Liver (tissue), 9 donors: ENCODE results near the gene LGR4. TPM values are rescaled to one million over a fixed set of nuclear protein-coding genes. Genes with fewer than 3 reads are reported as not detected.

Experiments used
- DNase-seq: peaks from one replicate; pipeline ENCODE4 v3.0.0-alpha.2; 2017; ENCODE audit warnings: low spot score
- H3K27ac ChIP-seq, 2 donors: one replicate each; pipeline ENCODE4 v1.7.0; 2013; ENCODE audit warnings: inconsistent platforms in 2 of 2, low read length in 2 of 2, control low read depth in 1 of 2, low read depth in 1 of 2, mild to moderate bottlenecking in 1 of 2
- H3K27me3 ChIP-seq, 4 donors: one replicate each; pipeline versions ENCODE4 v1.6.1 to v1.7.0; 2013; ENCODE audit warnings: low read length in 3 of 4, inconsistent platforms in 1 of 4, mild to moderate bottlenecking in 1 of 4, moderate library complexity in 1 of 4; ENCODE audit not compliant: control insufficient read depth in 4 of 4, insufficient read depth in 4 of 4
- H3K36me3 ChIP-seq, 4 donors: one replicate each; pipeline versions ENCODE4 v1.6.1 to v1.7.0; 2013; ENCODE audit warnings: low read length in 3 of 4, mild to moderate bottlenecking in 3 of 4, low read depth in 1 of 4, moderate library complexity in 1 of 4; ENCODE audit not compliant: control insufficient read depth in 4 of 4, insufficient read depth in 3 of 4
- H3K4me1 ChIP-seq, 4 donors: one replicate each; pipeline versions ENCODE4 v1.6.1 to v1.7.0; 2013; ENCODE audit warnings: low read length in 3 of 4, mild to moderate bottlenecking in 3 of 4, moderate library complexity in 1 of 4; ENCODE audit not compliant: control insufficient read depth in 4 of 4, insufficient read depth in 4 of 4
- H3K4me3 ChIP-seq, 3 donors: one replicate each; pipeline versions ENCODE4 v1.6.1 to v1.7.0; 2013; ENCODE audit warnings: low read length in 3 of 3, control low read depth in 1 of 3, low read depth in 1 of 3, mild to moderate bottlenecking in 1 of 3
- H3K9ac ChIP-seq, 2 donors: one replicate each; pipeline ENCODE4 v1.7.0; 2013; ENCODE audit warnings: low read length in 2 of 2, mild to moderate bottlenecking in 2 of 2, moderate library complexity in 2 of 2, control low read depth in 1 of 2, low read depth in 1 of 2
- H3K9me3 ChIP-seq, 4 donors: one replicate each; pipeline versions ENCODE4 v1.6.1 to v1.7.0; 2013; ENCODE audit warnings: low read length in 3 of 4; ENCODE audit not compliant: control insufficient read depth in 4 of 4
- ATF3 ChIP-seq: IDR thresholded peaks from 2 replicates; pipeline ENCODE4 v1.6.1; 2016; ENCODE audit warnings: antibody characterized with exemption
- EGR1 ChIP-seq, 2 donors: IDR thresholded peaks; 2 replicates each; pipeline ENCODE4 v1.6.1; 2016 to 2018; ENCODE audit warnings: antibody characterized with exemption in 2 of 2, low read depth in 2 of 2
- FOXA2 ChIP-seq: IDR thresholded peaks from 2 replicates; pipeline ENCODE4 v1.6.1; 2016; ENCODE audit warnings: antibody characterized with exemption
- GABPA ChIP-seq, 2 donors: IDR thresholded peaks in 1 of 2; conservative IDR thresholded peaks in 1 of 2; 2 replicates each; pipeline ENCODE4 v1.6.1; 2016; ENCODE audit warnings: antibody characterized with exemption in 2 of 2, mild to moderate bottlenecking in 1 of 2, moderate library complexity in 1 of 2
- HNF4A ChIP-seq, 2 donors: conservative IDR thresholded peaks; 2 replicates each; pipeline ENCODE4 v1.6.1; 2016; ENCODE audit warnings: antibody characterized with exemption in 2 of 2, mild to moderate bottlenecking in 2 of 2
- HNF4G ChIP-seq: IDR thresholded peaks from 2 replicates; pipeline ENCODE4 v1.6.1; 2016; ENCODE audit warnings: antibody characterized with exemption
- JUND ChIP-seq, 2 donors: IDR thresholded peaks; 2 replicates each; pipeline ENCODE4 v1.6.1; 2016; ENCODE audit warnings: antibody characterized with exemption in 2 of 2
- MAX ChIP-seq: IDR thresholded peaks from 2 replicates; pipeline ENCODE4 v1.6.1; 2016; ENCODE audit warnings: antibody characterized with exemption
- NR2F2 ChIP-seq: IDR thresholded peaks from 2 replicates; pipeline ENCODE4 v1.6.1; 2016; ENCODE audit warnings: antibody characterized with exemption
- RAD21 ChIP-seq, 2 donors: IDR thresholded peaks; 2 replicates each; pipeline ENCODE4 v1.6.1; 2016; ENCODE audit warnings: antibody characterized with exemption in 2 of 2, mild to moderate bottlenecking in 2 of 2
- RXRA ChIP-seq, 2 donors: IDR thresholded peaks; 2 replicates each; pipeline ENCODE4 v1.6.1; 2017 to 2018; ENCODE audit warnings: antibody characterized with exemption in 2 of 2, mild to moderate bottlenecking in 1 of 2
- SP1 ChIP-seq: IDR thresholded peaks from 2 replicates; pipeline ENCODE4 v1.6.1; 2018; ENCODE audit warnings: antibody characterized with exemption, mild to moderate bottlenecking
- TAF1 ChIP-seq: conservative IDR thresholded peaks from 2 replicates; pipeline ENCODE4 v1.6.1; 2016; ENCODE audit warnings: antibody characterized with exemption, mild to moderate bottlenecking
- YY1 ChIP-seq: IDR thresholded peaks from 2 replicates; pipeline ENCODE4 v1.6.1; 2016; ENCODE audit warnings: antibody characterized with exemption, mild to moderate bottlenecking
- ZBTB33 ChIP-seq: IDR thresholded peaks from 2 replicates; pipeline ENCODE4 v1.6.1; 2016; ENCODE audit warnings: antibody characterized with exemption
- WGBS: extraction: QIAGEN DNeasy Blood & Tissue Kit; methylation state at CpG from one replicate; pipeline ENCODE4 v1.1.7; 2013; 5-methylcytosine and 5-hydroxymethylcytosine counted together
- polyA plus RNA-seq, 2 donors: library from polyadenylated mRNA; stranded (reverse) in 1 of 2; unstranded in 1 of 2; fragments of 200-250 nt in 1 of 2; fragments of >200 nt in 1 of 2; fragmentation: Nextera tagmentation in 1 of 2; extraction: Ambion mirVana in 1 of 2; gene quantifications; one replicate each; pipeline versions ENCODE4 v1.2.1 to v1.2.3, GENCODE V29; 2013 to 2015
- total RNA-seq, 2 donors: library from RNA; depleted of rRNA; stranded (reverse); fragments of >200 nt; gene quantifications; one replicate each; pipeline ENCODE4 v1.2.3, GENCODE V29; 2014
- TF ChIP-seq, protein P1 (sequence below): fragments of 150-350 bp; IDR thresholded peaks from 2 replicates; pipeline ENCODE4 v1.5.1; 2017; ENCODE audit warnings: improper control_type of control experiment, low read depth, low read length; ENCODE audit not compliant: missing input control
- TF ChIP-seq, protein P2 (sequence below): IDR thresholded peaks from 2 replicates; pipeline ENCODE4 v1.6.1; 2016; ENCODE audit warnings: antibody characterized with exemption, mild to moderate bottlenecking
- donor health status: healthy.
- donor health status: healthy.
- donor health status: healthy.
- donor health status: healthy.
- donor health status: healthy.

Gene LGR4
- total and polyA plus RNA-seq, 4 donors = 13.7 to 95.3 (median 42.5) TPM

GRCh38 chr11:27386181-27386845 lies 86.3 kb downstream of the LGR4 start:
- H3K9me3 ChIP-seq = no peaks in the 10 kb centered on the region
- H3K4me1 ChIP-seq = peaks cover 2 to 17% (median 11%) of the 10 kb centered on the region in 4 donors
- TF ChIP-seq RXRA (IDR thresholded peaks at IDR 0.05) (no peak), MAX (no peak), ZBTB33 (no peak), EGR1 (IDR thresholded peaks at IDR 0.05; ENCODE audit: low read depth in 2 of 2) (no peak), FOXA2 (no peak), JUND (IDR thresholded peaks at IDR 0.05) (no peak), HNF4A (conservative IDR thresholded peaks at IDR 0.05) (no peak), NR2F2 (no peak), RAD21 (IDR thresholded peaks at IDR 0.05) (no peak), HNF4G (no peak), TAF1 (no peak), GABPA (IDR thresholded peaks at IDR 0.05 in 1 of 2, conservative IDR thresholded peaks at IDR 0.05 in 1 of 2) (no peak), ATF3 (no peak), YY1 (no peak), SP1 (no peak)
- TF ChIP-seq, protein P1, sequence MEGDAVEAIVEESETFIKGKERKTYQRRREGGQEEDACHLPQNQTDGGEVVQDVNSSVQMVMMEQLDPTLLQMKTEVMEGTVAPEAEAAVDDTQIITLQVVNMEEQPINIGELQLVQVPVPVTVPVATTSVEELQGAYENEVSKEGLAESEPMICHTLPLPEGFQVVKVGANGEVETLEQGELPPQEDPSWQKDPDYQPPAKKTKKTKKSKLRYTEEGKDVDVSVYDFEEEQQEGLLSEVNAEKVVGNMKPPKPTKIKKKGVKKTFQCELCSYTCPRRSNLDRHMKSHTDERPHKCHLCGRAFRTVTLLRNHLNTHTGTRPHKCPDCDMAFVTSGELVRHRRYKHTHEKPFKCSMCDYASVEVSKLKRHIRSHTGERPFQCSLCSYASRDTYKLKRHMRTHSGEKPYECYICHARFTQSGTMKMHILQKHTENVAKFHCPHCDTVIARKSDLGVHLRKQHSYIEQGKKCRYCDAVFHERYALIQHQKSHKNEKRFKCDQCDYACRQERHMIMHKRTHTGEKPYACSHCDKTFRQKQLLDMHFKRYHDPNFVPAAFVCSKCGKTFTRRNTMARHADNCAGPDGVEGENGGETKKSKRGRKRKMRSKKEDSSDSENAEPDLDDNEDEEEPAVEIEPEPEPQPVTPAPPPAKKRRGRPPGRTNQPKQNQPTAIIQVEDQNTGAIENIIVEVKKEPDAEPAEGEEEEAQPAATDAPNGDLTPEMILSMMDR = no peak
- TF ChIP-seq, protein P2, sequence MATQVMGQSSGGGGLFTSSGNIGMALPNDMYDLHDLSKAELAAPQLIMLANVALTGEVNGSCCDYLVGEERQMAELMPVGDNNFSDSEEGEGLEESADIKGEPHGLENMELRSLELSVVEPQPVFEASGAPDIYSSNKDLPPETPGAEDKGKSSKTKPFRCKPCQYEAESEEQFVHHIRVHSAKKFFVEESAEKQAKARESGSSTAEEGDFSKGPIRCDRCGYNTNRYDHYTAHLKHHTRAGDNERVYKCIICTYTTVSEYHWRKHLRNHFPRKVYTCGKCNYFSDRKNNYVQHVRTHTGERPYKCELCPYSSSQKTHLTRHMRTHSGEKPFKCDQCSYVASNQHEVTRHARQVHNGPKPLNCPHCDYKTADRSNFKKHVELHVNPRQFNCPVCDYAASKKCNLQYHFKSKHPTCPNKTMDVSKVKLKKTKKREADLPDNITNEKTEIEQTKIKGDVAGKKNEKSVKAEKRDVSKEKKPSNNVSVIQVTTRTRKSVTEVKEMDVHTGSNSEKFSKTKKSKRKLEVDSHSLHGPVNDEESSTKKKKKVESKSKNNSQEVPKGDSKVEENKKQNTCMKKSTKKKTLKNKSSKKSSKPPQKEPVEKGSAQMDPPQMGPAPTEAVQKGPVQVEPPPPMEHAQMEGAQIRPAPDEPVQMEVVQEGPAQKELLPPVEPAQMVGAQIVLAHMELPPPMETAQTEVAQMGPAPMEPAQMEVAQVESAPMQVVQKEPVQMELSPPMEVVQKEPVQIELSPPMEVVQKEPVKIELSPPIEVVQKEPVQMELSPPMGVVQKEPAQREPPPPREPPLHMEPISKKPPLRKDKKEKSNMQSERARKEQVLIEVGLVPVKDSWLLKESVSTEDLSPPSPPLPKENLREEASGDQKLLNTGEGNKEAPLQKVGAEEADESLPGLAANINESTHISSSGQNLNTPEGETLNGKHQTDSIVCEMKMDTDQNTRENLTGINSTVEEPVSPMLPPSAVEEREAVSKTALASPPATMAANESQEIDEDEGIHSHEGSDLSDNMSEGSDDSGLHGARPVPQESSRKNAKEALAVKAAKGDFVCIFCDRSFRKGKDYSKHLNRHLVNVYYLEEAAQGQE = no peak
- H3K36me3 ChIP-seq = peaks cover 0 to 14% (median 3%) of the 10 kb centered on the region in 4 donors
- DNase-seq = no peak
- no peak overlapping the region for H3K4me3 ChIP-seq
- H3K27me3 ChIP-seq = no peaks in the 10 kb centered on the region
- WGBS = 97% methylated on average over 4 of the region's 4 CpGs
- no peak overlapping the region for H3K9ac ChIP-seq
- no peak overlapping the region for H3K27ac ChIP-seq
